K562 (cell line): ENCODE results near the gene PHOSPHO1.

Experiments used
- CBX5 ChIP-seq: IDR thresholded peaks from 2 replicates; pipeline ENCODE4 v1.6.1; 2014; ENCODE audit warnings: low read depth, borderline replicate concordance
- CREB1 ChIP-seq, 2 experiments: sonication (generic) in 1 of 2; formaldehyde crosslinking in 1 of 2; IDR thresholded peaks; 2 replicates each; pipeline versions ENCODE4 v1.6.1 to v1.8.0; 2012 to 2022; ENCODE audit warnings: inconsistent platforms in 1 of 2, mild to moderate bottlenecking in 1 of 2, missing genetic modification reagents in 1 of 2, moderate library complexity in 1 of 2
- E2F5 ChIP-seq: sonication (generic); formaldehyde crosslinking; IDR thresholded peaks from 2 replicates; pipeline ENCODE4 v1.8.0; 2022; ENCODE audit warnings: mild to moderate bottlenecking, missing genetic modification reagents
- E2F8 ChIP-seq: fragments of 450-650 bp; IDR thresholded peaks from 2 replicates; pipeline ENCODE4 v1.7.1; 2018; ENCODE audit warnings: mild to moderate bottlenecking, low read depth; ENCODE audit not compliant: partially characterized antibody
- ELK1 ChIP-seq: sonication (generic); formaldehyde crosslinking; IDR thresholded peaks from 2 replicates; pipeline ENCODE4 v1.8.1; 2022; ENCODE audit warnings: missing genetic modification reagents
- HINFP ChIP-seq: fragments of 450-650 bp; conservative IDR thresholded peaks from 2 replicates; pipeline ENCODE4 v1.6.1; 2016; ENCODE audit warnings: missing genetic modification characterization, low read depth, mild to moderate bottlenecking, control low read depth, missing compliant biosample characterization
- MAZ ChIP-seq, 2 experiments: fragments of 450-650 bp in 1 of 2; sonication (generic) in 1 of 2; formaldehyde crosslinking; IDR thresholded peaks in 1 of 2; conservative IDR thresholded peaks in 1 of 2; 2 replicates each; pipeline versions ENCODE4 v1.4.0 to v1.5.0; 2020; ENCODE audit warnings: mild to moderate bottlenecking in 1 of 2, missing genetic modification reagents in 1 of 2
- MYNN ChIP-seq, 2 experiments: sonication (generic); formaldehyde crosslinking in 1 of 2; IDR thresholded peaks; 2 replicates each; pipeline versions ENCODE4 v1.5.0 to v1.6.1; 2016 to 2020; ENCODE audit warnings: antibody characterized with exemption in 1 of 2, missing genetic modification reagents in 1 of 2
- NFXL1 ChIP-seq: fragments of 450-650 bp; formaldehyde crosslinking; IDR thresholded peaks from 2 replicates; pipeline ENCODE4 v1.4.0; 2021; ENCODE audit warnings: mild to moderate bottlenecking
- SETDB1 ChIP-seq: IDR thresholded peaks from one replicate; pipeline ENCODE4 v1.6.1; 2012; ENCODE audit warnings: low read length, control low read depth, inconsistent platforms
- SMARCE1 ChIP-seq: fragments of 450-650 bp; IDR thresholded peaks from 2 replicates; pipeline ENCODE4 v1.7.1; 2016; ENCODE audit warnings: mild to moderate bottlenecking
- ZBTB40 ChIP-seq, 2 experiments: fragments of 450-650 bp in 1 of 2; sonication (generic) in 1 of 2; formaldehyde crosslinking in 1 of 2; IDR thresholded peaks; 2 replicates each; pipeline versions ENCODE4 v1.7.1 to v1.9.0; 2016 to 2022; ENCODE audit warnings: inconsistent platforms in 1 of 2, mild to moderate bottlenecking in 1 of 2, missing genetic modification reagents in 1 of 2
- ZNF384 ChIP-seq: IDR thresholded peaks from 2 replicates; pipeline ENCODE4 v1.6.1; 2012; ENCODE audit warnings: low read depth, low read length, improper control_type of control experiment

GRCh38 chr17:49249890-49250522 is 19.4 kb upstream of the PHOSPHO1 start:
- no peak for TF ChIP-seq SETDB1
- TF ChIP-seq MYNN (IDR thresholded peaks at IDR 0.05) = no peak
- TF ChIP-seq MYNN (CRISPR knock-in tag; IDR thresholded peaks at IDR 0.05) = no peak
- TF ChIP-seq ZBTB40 (IDR thresholded peaks at IDR 0.05) = no peak
- no peak for TF ChIP-seq ZBTB40 (CRISPR knock-in tag; IDR thresholded peaks at IDR 0.05)
- TF ChIP-seq ELK1 (CRISPR knock-in tag) = no peak
- TF ChIP-seq CBX5 = no peak
- no peak for TF ChIP-seq SMARCE1
- no peak for TF ChIP-seq CREB1 (IDR thresholded peaks at IDR 0.05)
- TF ChIP-seq CREB1 (CRISPR knock-in tag; IDR thresholded peaks at IDR 0.05) = no peak
- no peak for TF ChIP-seq E2F8
- no peak for TF ChIP-seq E2F5 (CRISPR knock-in tag)
- no peak for TF ChIP-seq NFXL1
- no peak for TF ChIP-seq ZNF384
- TF ChIP-seq HINFP = no peak
- TF ChIP-seq MAZ (CRISPR knock-in tag; conservative IDR thresholded peaks at IDR 0.05 in 1 of 2, IDR thresholded peaks at IDR 0.05 in 1 of 2) = no peak
